ENCODE results near the gene SYNDIG1L.

GRCh38 chr14:74407021-74407800, 18.8 kb downstream of the SYNDIG1L start:
- TF ChIP-seq CTCF (conservative IDR thresholded peaks at IDR 0.05; ENCODE audit: low read depth, low read length) (no peak), CEBPB (IDR thresholded peaks at IDR 0.05; ENCODE audit: low read depth, low read length) (no peak), NFE2L2 (IDR thresholded peaks at IDR 0.05; ENCODE audit: low read depth, low read length) (no peak), BHLHE40 (IDR thresholded peaks at IDR 0.05; ENCODE audit: low read depth, low read length) (no peak), POLR2A (IDR thresholded peaks at IDR 0.05; ENCODE audit: low read depth, low read length) (no peak), FOS (IDR thresholded peaks at IDR 0.05; ENCODE audit: low read depth, low read length) (no peak), MAFK (IDR thresholded peaks at IDR 0.05; ENCODE audit: low read depth, low read length) (no peak), RAD21 (IDR thresholded peaks at IDR 0.05; ENCODE audit: low read length) (no peak), MXI1 (IDR thresholded peaks at IDR 0.05; ENCODE audit: borderline replicate concordance, low read depth, low read length) (no peak), CHD1 (IDR thresholded peaks at IDR 0.05; ENCODE audit: low read depth, low read length) (no peak), SMC3 (IDR thresholded peaks at IDR 0.05; ENCODE audit: low read depth, low read length) (no peak), ELK1 (IDR thresholded peaks at IDR 0.05; ENCODE audit: borderline replicate concordance, low read depth, low read length) (no peak), USF2 (IDR thresholded peaks at IDR 0.05; ENCODE audit: low read depth, low read length) (no peak), RFX5 (IDR thresholded peaks at IDR 0.05; ENCODE audit: low read depth, low read length) (no peak)
